Activated CD4-positive, alpha-beta T cell treated with anti-CD3 and anti-CD28 coated beads for 24 hours (primary cell): ENCODE data around the gene NOB1.
"Not testable (repeated sequence)": the region's sequence is repeated elsewhere in the genome, so short reads cannot be mapped to it uniquely, and the experiment has no call there.

Source experiments
- DNase-seq, 2 donors: peaks; one replicate each; pipeline ENCODE4 v3.0.0-alpha.2; 2020; ENCODE audit warnings: low read depth in 2 of 2

NOB1 gene

DNA sequence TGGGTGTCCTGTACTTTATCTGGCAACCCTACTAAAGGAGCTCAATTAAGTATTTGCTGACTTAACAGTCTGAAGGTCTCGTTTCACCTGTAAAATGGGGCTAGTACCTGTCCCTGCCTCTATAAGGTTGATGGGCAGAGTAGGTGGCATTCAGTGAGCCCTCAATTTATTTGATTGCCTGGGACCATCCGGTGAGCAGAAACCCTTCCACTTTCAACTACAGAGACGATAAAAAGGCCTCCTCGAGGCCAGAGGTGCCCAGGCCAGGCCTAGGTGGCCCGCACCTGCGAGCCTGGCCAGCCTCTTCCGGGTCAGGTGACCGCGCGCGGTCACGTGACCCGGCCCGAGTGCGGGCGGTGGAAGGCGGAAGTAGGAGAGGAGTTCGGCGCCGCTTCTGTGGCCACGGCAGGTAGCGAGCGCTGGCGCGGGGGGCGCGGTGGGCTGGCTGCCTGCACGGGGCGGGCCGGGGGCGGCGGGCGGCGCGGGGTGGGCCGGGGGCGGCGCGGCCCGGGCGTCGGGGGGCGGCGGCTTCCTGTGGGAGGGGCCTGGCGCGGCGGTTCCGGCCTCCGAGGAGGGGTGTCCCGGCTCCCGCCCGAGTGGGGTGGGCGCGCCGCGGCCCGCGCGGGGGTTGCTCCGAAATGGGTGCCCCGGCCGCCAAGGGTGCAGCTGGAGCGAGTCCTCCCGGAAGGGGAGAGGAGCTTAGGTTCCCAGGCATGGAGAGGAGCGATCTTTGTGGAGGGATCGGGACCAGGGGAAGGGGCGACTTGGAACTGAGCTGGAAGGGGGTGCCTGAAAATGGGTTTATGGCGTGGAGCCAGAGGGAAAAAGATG is 7.5 kb upstream of the NOB1 start, which contains the start of gene WWP2:
Gene WWP2 (plus strand): TSS at position 350 of the 831 bp plus-strand sequence. CDS start 24,679 bp downstream, outside the sequence.
- peak; percentile 55 to 61 for DNase-seq

DNA sequence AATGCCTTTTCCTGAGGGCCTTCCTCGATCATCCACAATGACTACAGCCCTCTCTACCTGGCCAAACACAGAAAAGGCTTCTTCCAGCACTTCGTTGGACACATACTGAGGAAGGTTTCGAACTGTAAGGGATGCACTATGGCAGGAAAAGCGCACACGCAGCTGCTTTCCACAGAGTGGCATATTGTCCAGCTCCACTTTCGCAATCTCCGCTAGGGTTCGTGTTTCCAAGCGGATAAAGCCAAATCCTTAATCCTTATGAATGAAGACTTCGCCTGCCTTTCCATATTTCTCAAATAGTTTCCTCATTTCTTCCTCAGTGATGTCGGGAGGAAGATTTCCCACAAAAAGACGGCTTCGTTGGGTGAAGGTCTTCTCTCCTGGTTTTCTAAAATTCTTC is 2.6 kb upstream of the NOB1 start:
- not testable (repeated sequence) for DNase-seq

DNA sequence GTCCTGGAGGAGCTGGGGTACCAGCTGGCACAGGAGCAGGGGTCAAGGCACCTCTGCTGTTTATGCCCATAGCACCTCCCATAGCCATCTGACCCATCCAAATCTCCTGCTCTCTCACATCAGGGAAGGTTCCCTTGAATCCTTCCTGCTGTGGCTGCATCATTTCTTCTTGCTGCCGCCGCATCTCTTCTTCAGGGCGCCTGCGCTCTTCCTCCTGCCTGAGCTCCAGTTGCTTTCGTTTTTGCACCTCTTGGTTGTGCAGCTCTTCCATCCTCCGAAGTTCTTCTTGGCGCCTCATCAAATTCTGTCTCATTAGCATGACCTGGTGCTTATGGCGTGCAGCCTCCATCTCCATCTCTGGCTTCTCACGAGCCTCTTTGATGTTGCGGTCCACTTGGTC is 2.0 kb upstream of the NOB1 start:
- no peak for DNase-seq

DNA sequence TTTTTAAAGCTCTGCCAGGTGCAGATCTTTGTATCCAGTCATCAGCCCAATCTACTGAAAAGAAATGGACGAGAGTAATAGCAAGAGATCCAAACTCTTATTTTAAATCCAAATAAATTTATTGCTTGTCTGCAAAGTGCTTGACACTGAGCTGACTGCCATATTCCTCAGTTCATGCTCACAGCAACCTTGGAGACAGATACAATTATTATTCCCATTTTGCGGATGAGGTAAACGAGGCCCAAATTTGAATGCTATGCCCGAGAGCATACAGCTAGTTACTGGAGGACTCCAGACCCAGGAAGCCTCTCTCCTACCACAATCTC is 620 bp downstream of the NOB1 start:
- DNase-seq, result no peak

DNA sequence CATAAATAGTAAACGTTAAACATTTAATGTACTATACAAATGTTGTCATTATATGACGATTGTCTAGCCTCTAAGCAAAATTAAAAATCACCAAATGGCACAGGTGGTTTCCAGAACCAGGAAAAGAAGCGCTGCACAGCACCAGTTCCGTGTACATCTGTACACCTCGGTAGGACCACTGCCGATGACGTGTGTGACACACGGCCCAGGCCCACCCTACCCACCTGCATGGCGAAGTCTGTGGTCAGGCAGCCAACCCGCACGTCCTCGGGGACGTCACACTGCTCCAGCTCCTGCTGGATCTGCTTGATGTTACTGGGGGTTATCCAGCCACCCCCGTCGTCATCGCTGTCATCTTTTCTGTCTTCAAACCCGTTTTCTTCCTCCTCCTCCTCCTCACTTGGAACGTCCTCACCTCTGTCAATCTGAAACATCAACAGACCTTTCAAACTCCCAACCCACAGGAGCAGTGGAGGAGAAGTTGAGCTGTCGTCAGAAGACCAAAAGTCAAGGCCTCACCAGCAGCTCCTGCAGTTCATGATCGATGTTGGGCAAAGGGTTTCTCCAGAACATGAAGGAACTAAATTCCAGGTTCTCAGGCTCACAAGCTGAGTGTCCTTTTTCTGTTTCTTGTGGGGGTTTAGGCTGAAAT is 5.9 kb downstream of the NOB1 start:
- DNase-seq, result no peak

DNA sequence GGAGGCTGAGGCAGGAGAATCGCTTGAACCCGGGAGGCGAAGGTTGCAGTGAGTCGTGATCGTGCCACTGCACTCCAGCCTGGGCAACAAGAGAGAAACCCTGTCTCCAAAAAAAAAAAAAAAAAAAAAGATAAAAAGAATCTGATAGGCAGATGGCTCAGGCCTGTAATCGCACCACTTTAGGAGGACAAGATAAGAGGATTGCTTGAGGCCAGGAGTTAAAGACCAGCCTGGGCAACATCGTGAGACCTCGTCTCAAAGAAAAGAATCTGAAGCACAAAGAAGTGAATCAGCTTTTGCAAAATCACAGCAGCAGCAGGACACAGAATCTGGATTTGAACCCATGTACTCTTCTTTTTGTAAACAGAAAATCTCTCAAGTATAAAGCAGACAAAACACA is 7.6 kb downstream of the NOB1 start:
- no peak for DNase-seq

DNA sequence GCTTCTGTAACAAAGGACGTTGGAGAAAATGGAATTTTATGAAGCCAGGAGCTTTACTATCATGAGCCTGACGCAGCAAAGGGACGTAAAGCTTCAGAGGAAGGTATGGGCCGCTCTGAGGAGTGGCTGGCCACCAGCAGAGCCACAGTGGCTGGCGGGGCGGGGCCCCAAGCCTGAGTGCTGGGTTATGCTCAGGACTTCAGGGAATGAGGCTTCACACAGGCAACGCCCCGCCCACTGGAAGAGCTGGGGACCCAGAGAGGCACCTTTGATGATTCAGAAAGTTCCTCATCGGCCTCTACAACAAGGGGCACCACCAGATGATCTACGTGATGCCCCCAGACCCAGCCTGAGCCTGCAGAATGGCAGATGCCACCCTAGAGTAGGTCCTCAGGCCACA is 8.8 kb downstream of the NOB1 start:
- no peak for DNase-seq

DNA sequence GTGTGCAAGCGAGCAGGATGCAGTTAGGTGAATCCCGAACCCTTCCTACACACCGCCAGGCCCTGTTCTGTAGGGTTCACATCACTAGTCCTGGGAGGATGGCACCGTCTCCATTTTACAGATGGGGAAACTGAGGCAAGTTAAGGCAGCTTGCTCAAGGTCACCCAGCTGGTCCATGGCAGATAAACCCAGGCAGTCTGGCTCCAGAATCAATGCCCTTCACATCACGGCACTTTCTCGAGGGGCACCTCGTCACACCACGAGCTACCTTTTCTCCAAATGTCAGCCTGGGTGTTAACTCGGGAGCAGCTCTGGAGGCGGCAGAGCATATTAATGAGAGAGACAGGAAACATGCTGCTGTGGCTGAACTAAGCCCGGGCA is 9.5 kb downstream of the NOB1 start:
- no peak for DNase-seq

DNA sequence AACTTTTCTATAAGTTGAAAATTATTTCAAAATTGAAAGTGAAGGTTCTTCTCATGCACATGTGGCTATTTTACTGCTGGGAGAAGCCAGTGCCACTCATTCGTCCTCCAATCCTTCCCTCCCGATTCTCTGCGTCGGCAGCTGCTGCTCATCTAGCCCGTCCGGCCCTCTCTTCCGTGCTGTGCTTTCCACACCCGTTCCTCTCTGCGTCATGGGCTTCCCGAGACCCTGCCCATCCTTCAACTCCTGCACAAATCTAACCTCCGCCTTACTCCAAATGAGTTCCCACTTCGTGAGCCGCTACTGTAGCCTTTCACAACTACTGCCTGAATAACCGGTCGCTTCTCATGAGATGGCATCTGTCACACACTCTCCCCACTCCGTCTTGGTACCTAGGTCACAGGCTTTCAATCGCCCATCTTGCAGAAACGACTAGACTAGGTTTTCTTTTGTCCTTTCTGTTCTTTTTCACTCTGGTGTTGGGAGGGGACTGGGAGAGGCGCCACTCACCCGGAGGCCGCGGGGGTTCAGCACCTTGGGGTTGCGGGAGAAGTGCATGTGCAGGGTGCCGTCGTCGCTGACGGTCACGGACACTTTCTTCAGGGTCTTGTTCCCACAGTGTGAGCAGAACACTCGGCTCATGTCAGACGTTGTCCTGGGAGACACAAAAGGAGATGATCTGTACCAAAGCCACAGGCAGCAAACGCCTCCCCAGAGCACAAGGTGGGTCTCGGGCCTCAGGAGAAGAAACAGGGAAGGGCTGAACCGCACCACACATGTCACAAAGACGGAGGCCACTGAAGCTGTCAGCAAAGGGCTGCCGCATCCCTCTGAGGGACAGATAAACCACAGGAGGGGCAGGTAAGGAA is 10.1 kb downstream of the NOB1 start:
- DNase-seq, result no peak

DNA sequence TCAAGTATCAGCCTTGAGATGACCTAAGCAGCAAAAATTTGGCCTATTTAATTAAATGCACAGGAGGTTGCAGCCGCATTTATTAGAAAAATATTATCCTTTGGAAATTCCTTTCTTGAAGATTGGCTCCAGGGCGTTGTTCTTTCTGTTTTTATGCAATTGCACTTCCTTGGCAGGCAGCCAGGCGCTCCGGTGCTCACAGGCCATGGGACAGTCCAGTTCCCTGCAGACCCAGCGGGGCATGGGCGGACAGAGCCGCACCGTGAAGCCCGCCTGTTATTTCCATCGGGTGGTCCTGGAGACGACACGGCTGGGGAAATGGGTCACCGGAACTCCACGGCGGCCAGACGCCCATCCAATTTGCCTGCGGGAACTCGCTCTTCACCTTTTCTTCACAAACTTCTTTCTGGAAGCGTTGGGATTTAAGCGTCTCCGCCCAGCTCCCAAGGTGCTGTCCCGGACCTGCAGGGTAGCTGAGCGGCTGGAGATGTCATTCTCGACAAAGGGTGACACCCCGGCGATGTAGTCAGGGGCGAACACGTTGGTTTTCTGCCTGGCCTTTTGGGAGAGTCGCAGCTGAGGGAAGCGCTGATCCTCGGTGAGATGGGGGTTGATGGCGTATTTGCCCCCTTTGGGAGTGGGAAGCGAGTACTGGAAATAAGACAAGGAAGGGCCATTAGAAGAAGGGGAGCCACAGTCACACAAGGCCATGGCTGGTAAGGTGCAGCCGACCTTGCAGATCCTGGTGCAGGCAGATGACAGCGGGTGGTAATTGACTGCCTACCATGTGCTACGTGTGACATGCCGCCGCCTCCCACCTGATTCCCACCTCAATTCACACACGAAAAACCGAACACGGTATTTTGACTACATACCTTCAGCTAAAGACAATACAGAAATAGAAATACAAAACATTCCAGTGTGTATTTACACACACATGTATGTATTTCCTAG is 12.5 kb downstream of the NOB1 start:
- DNase-seq, result no peak

DNA sequence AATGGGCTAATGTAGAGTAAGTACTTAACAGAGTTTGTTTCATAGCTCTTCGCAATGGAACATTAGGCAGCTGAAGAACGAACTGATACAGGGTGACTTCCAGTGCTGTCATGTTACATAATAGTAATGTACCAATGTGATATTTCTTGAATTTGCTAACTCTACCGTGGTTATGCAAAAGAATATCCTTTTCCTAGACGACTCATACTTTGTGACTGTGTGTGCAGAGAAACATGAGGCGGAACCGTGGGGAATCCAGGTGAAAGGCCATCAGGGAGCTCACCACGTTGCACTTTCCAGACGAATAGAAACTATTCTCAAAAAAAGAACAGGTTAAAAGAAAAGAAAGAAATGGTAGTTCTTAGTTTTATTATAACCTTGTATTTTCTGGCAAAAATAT is 13.2 kb downstream of the NOB1 start:
- DNase-seq, result no peak

DNA sequence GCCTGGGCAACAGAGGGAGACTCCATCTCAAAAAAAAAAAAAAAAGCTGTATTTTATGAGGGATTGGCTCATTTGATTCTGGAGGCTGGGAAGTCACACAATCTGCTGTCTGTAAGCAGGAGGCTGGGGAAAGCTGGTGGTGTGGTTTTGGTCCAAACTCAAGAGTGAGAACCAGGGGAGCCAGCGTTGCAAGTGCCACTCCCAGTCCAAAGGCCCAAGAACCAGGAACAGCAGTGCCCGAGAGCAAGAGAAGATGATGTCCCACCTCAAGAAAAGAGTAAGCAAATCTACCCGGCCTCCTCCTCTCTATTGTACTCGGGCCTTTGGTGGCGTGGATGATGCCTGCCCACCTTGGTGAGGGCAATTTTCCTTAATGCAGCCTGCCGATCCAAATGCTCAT is 22.6 kb downstream of the NOB1 start:
- no peak for DNase-seq

DNA sequence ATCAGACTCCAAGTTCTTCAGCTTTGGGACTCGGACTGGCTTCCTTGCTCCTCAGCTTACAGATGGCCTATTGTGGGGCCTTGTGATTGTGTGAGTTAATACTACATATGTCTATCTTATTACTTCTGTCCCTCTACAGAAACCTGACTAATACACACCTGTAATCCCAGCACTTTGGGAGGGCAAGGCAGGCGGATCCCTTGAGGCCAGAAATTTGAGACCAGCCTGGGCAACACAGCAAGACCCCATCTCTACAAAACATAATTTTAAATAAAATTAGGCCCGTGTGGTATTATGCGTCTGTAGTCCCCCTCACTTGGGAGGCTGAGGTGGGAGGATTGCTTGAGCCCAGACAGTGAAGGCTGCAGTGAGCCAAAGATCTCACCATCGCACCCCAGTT is 23.4 kb downstream of the NOB1 start:
- not testable (repeated sequence) for DNase-seq

DNA sequence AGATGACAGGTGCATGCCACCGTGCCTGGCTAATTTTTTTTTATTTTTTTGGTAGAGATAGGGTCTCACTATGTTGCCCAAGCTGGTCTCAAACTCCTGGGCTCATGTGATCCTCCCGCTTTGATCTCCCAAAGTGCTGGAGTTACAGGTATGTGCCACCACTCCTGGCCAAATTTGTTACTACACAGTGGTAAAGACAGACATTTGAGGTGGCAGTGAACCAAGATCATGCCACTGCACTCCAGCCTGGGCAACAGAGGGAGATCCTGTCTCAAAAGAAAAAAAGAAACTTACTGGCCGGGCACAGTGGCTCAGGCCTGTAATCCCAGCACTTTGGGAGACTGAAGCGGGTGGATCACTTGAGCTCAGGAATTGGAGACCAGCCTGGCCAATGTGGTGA is 25.7 kb downstream of the NOB1 start:
- DNase-seq, result not testable (repeated sequence)

DNA sequence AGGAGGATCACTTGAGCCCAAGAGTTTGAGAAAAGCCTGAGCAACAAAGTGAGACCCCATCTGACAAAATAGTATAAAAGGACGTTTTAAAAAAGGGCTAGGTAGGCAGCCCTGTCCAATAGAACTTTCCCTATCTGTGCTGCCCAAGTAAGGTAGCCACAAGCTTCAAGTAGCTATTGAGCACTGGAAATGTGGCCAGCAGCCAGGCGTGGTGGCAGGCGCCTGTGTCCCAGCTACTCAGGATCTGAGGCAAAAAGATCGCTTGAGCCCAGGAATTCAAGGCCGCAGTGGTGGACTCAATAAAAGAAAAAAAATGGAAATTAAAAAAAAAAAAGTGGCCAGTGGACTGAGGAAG is 26.8 kb downstream of the NOB1 start:
- no peak for DNase-seq

DNA sequence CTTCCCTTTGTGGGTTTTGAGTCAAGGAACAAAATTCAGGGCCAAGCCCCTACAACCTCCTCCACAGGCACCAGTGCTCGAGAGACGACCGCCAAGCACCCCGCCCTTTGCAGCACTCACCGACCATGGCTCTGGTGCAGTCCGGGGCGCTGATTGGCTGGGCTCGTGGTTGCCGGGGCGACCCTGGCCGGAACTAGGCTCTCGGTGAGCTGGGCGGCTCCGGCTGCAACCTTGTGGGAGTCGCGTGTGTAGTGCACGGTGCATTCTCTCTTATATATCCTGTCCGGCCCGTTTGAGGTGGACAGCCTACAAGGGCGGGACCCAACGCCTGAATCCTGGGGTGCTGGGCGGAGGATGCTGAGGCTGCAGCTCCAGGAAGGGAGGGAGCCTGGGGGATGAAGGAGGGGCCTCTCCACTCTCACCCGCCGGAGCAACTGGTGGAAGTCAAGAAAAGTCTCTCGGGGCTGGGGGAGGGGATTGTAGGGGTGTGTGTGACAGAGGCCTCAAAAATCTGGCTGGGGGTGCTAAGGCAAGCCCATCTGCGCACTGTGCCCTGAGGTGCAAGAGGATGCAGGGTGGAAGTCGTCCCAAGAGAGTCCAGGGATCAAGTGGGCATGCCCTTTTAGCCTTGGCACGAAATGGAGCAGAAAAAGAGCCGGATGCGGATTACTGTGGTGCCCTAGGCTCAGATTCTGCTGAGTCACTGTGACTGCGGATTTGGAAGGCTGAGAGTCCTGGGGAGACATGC is 28.2 kb downstream of the NOB1 start, which contains the start of gene NQO1:
Gene NQO1 (minus strand): TSS at position 248 of the 748 bp plus-strand sequence. CDS start 121 bp downstream, at position 127.
- DNase-seq, result peak; percentile 79 to 87

DNA sequence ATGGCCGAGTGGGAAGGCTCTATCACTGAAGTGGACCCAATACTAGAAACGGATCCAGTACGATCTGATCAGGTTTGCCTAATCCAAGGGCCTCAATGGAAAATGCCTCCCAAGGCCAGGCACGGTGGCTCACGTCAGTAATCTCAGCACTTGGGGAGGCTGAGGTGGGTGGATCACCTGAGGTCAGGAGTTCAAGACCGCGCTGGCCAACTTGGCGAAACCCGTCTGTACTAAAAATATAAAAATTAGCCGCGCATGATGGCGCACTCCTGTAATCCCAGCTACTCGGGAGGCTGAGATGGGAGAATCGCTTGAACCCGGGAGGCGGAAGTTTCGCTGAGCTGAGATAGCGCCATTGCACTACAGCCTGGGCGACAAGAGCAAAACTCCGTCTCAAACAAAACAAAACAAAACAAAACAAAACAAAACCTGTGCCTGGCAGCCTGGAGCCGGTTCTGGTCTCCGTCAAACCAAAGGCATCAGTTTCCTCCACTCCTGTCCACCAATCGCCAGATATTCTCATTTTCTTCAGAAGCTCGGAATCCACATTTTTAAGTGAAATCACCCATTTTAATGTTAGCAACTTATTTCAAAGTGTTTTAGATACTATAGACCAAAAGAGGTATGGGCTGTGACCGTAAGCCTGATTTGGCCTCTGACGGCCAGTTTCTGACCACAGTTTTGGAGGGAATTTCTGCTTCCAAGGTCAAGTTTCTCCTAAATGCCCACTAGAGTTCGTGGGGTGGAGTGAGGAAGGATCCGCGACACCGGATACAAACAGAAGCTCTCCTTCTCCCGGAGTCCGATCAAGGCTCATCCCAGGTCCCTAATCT is 29.0 kb downstream of the NOB1 start:
- no peak for DNase-seq

DNA sequence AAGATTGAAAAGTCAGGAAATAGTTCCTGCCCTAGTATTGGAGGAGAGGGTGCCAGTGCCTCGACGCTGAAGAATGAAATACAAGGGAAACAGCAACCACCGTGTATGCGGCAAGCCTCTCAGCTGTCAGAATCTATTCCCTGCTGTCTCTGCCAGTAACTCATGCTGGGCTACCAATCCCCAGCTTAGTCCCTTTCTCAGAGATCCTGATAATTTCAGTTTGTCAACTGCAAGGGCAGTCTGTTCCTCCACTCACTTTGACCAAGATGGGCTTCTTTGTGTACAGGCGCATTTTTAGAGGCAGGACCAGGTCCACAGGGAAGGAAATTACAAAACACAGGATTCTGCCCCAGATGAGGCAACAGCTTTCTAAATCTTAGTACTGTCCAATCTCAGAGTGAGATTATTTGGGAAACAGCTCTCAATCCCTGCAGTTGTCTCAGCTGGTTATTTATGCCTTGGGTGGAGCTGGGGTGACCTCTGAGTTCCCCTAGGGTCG is 29.7 kb downstream of the NOB1 start:
- DNase-seq, result no peak

DNA sequence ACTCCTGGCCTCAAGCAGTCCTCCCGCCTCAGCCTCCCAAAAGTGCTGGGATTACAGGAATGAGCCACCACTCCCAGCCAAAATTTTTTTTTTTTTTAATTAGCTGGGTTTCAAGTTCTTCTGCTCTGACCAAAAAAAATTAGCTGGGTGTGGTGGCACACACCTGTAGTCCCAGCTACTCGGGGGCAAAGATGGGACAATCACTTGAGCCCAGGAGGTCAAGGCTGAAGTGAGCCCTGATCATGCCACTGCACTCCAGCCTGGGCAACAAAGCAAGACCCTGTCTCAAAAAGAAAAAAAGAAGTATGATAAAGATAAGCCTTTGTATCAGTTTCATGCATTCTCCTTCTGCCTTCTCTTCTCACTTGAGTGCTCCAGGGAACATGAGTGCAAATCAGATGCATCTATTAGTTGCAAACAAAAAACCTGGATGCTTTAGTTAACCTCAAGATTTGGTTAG is 30.3 kb downstream of the NOB1 start:
- DNase-seq, result no peak
